ENCODE data around the gene ZBED4. TPM values are rescaled to one million over a fixed set of nuclear protein-coding genes. Genes with fewer than 3 reads are reported as not detected.

The ZBED4 gene
- total and polyA plus RNA-seq, 3 donors from 2014 or later: 9.1 to 18.2 (median 17.2) TPM

- intact Hi-C loops (cut with DNase I; ENCODE audit: low total_unique reads): no loop called here
- Histone ChIP-seq H3K4me1 (peaks cover 16% of the 10 kb centered on the region), H3K9me3 (no peaks in the 10 kb centered on the region), H3K4me3 (no peak overlapping the region), H3K27me3 (no peaks in the 10 kb centered on the region), H3K36me3 (ENCODE audit: low read depth, missing control alignments) (no peaks in the 10 kb centered on the region), H3K27ac (no peak overlapping the region)
- DNase-seq: no peak
- 85 to 91% methylated on average over 17 to 19 of the region's 19 CpGs for WGBS, 2 donors
- TF ChIP-seq, protein P1, sequence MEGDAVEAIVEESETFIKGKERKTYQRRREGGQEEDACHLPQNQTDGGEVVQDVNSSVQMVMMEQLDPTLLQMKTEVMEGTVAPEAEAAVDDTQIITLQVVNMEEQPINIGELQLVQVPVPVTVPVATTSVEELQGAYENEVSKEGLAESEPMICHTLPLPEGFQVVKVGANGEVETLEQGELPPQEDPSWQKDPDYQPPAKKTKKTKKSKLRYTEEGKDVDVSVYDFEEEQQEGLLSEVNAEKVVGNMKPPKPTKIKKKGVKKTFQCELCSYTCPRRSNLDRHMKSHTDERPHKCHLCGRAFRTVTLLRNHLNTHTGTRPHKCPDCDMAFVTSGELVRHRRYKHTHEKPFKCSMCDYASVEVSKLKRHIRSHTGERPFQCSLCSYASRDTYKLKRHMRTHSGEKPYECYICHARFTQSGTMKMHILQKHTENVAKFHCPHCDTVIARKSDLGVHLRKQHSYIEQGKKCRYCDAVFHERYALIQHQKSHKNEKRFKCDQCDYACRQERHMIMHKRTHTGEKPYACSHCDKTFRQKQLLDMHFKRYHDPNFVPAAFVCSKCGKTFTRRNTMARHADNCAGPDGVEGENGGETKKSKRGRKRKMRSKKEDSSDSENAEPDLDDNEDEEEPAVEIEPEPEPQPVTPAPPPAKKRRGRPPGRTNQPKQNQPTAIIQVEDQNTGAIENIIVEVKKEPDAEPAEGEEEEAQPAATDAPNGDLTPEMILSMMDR (IDR thresholded peaks at IDR 0.05): no peak
- no peak for TF ChIP-seq POLR2A (IDR thresholded peaks at IDR 0.05)
These were observed 7.8 kb upstream of the ZBED4 start for GRCh38 chr22:49845666-49846459.

DNA sequence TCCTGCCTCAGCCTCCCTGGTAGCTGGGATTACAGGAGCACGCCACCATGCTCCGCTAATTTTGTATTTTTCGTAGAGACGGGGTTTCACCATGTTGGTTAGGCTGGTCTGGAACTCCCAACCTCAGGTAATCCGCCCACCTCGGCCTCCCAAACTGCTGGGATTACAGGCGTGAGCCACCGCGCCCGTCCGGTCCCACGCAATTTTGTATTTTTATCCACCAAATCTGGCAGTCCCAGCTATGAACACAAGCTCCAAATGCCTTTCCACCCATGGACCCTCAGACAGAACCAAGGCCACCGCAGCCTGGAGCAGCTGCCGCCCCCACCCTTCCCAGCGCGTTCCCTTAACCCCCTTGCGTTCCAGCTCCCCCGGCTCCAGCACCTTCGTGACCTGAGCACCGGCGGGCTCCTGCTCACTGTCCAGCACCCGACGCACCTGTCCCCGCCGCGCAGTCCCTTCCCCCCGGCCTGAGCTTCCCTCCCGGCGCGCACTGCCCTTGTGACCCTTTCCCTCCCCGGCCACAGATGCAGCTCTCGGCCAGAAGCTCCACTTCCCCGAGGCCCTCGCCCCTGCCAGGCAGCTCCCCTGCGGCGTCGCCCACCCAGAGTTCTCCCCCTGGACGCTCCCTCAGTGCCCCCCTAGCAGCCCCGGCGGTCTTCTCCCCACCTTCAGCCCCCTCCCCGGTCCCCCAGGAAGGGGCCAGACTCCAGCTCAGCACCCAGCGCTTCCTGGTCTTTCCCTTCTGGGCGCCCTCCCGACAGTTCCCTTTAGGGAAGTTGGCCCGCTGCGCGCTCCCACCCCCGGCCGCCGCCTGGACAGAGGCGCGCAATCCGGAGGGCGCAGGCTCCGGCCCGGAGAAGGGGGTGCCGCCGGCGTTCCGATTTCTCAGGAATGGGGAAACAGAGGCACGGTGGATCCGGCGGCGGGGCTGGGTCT, 5.6 kb upstream of the ZBED4 start:
- TF ChIP-seq, protein P1 (IDR thresholded peaks at IDR 0.05): no peak
- no peak for TF ChIP-seq POLR2A (IDR thresholded peaks at IDR 0.05)
- Histone ChIP-seq H3K36me3 (ENCODE audit: low read depth, missing control alignments) (no peaks in the 10 kb centered on the region), H3K9me3 (no peaks in the 10 kb centered on the region), H3K27ac (no peak overlapping the region), H3K4me1 (peaks cover 16% of the 10 kb centered on the region), H3K4me3 (peak overlapping the region; percentile 12 to 42), H3K27me3 (no peaks in the 10 kb centered on the region)
- intact Hi-C loops (cut with DNase I; ENCODE audit: low total_unique reads): no loop called here
- 16 to 20% methylated on average over 41 to 64 of the region's 64 CpGs for WGBS, 2 donors
- DNase-seq: no peak

- intact Hi-C loops (cut with DNase I; ENCODE audit: low total_unique reads): no loop called here
- peak overlapping the region; percentile 12 to 42 for H3K4me3 ChIP-seq
These were observed 4.9 kb upstream of the ZBED4 start for GRCh38 chr22:49848690-49849160.

DNA sequence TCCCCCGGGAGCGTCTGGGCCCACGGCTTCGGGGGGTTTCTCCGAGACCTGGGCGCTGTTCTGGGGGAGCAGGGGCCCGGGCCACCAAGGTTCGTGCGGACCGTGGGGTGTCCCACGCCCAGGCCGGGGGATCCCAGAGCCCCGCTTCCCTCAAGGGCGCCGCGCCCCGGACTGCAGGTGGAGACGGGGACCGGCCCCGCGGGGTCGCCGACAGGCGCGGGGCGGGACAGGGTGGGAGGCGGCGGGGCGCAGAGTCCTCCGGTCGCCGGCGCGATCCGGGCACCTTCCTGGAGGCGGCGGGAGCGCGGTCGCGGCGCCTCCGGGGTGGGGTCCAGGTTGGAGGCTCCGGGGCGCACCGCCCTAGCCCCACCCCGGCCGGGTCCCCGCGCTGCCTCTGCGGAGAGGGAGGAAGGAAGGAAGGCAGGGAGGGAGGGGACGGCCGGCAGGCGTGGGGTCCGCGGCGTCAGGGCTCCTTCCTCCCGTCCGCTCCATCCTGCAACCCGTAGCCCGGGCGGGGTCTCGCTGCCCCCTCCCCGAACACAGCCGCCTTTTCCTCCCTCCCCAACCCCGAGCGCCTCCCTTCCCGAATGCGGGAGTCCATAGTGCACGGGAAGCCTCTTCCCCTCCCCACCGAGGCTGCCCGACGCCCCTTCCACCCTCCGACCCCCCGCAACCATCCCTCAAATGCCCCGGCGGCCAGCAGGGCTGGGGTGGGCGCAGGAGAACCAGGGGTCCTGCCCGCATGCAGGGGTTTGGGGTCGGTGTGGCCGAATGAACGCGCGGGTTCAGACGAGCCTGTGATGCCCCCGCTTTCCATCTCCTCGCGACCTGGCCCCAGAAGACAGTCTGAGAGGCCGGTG, 4.3 kb upstream of the ZBED4 start:
- intact Hi-C loops (cut with DNase I; ENCODE audit: low total_unique reads): no loop called here
- Histone ChIP-seq H3K4me1 (peaks cover 16% of the 10 kb centered on the region), H3K9me3 (no peaks in the 10 kb centered on the region), H3K27ac (no peak overlapping the region), H3K27me3 (no peaks in the 10 kb centered on the region), H3K36me3 (ENCODE audit: low read depth, missing control alignments) (no peaks in the 10 kb centered on the region), H3K4me3 (peak overlapping the region; percentile 12 to 42)
- 0 to 2% methylated on average over 2 to 72 of the region's 89 CpGs for WGBS, 2 donors
- DNase-seq: no peak
- no peak for TF ChIP-seq POLR2A (IDR thresholded peaks at IDR 0.05)
- TF ChIP-seq, protein P1 (IDR thresholded peaks at IDR 0.05): no peak

More at GRCh38 chr22:49848690-49849160, 4.9 kb upstream of the ZBED4 start:
- no peak overlapping the region for H3K27ac ChIP-seq
- no peak for DNase-seq
- peaks cover 16% of the 10 kb centered on the region for H3K4me1 ChIP-seq
- H3K27me3 ChIP-seq: no peaks in the 10 kb centered on the region
- H3K9me3 ChIP-seq: no peaks in the 10 kb centered on the region
- no peaks in the 10 kb centered on the region for H3K36me3 ChIP-seq (ENCODE audit: low read depth, missing control alignments)
- 2% methylated on average over 22 of the region's 51 CpGs; no CpG with 5 or more reads in 1 of the 2 donors for WGBS, 2 donors
- TF ChIP-seq, protein P1 (IDR thresholded peaks at IDR 0.05): no peak
- TF ChIP-seq POLR2A (IDR thresholded peaks at IDR 0.05): no peak
